AG09319 (cell line): ENCODE measurements around the gene PCCB.
"Not testable (repeated sequence)": the region's sequence is repeated elsewhere in the genome, so short reads cannot be mapped to it uniquely, and the experiment has no call there.

Source experiments
- DNase-seq: peaks from one replicate; pipeline ENCODE4 v3.0.0-alpha.2; 2010; ENCODE audit warnings: low read depth; ENCODE audit errors: extremely low read depth
- TF ChIP-seq, protein P1 (sequence below): IDR thresholded peaks from 2 replicates; pipeline ENCODE4 v1.5.1; 2011; ENCODE audit warnings: low read depth, mild to moderate bottlenecking, inconsistent platforms, low read length, moderate library complexity

PCCB gene

GRCh38 chr3:136250059-136250902, at the start of gene PCCB:
Gene PCCB (plus strand): TSS chr3:136250340. CDS start chr3:136250376, 36 bp downstream.
- TF ChIP-seq, protein P1, sequence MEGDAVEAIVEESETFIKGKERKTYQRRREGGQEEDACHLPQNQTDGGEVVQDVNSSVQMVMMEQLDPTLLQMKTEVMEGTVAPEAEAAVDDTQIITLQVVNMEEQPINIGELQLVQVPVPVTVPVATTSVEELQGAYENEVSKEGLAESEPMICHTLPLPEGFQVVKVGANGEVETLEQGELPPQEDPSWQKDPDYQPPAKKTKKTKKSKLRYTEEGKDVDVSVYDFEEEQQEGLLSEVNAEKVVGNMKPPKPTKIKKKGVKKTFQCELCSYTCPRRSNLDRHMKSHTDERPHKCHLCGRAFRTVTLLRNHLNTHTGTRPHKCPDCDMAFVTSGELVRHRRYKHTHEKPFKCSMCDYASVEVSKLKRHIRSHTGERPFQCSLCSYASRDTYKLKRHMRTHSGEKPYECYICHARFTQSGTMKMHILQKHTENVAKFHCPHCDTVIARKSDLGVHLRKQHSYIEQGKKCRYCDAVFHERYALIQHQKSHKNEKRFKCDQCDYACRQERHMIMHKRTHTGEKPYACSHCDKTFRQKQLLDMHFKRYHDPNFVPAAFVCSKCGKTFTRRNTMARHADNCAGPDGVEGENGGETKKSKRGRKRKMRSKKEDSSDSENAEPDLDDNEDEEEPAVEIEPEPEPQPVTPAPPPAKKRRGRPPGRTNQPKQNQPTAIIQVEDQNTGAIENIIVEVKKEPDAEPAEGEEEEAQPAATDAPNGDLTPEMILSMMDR: peak; percentile 77
- peak; percentile 82 for DNase-seq

GRCh38 chr3:136207489-136208115, 42.5 kb upstream of the PCCB start:
- DNase-seq: no peak
- TF ChIP-seq, protein P1: no peak

DNA sequence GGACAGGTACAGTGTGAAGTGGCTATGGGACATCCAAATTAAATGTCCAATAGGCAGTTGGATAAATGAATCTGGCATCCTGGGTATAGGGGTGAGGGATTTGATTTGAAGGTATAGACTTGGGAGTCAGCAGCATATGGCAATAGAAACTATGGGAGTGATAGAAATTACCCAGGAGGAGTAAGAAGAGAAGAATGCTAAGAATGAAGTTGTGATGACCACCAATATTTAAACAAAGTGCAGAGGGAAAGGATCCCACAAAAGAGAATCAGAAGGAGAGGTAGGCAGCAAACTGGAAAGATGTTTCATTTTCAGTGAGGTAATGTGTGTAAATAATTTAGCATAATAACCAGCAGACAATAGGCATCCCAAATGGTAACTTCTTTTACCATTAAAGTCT, 40.2 kb upstream of the PCCB start:
- TF ChIP-seq, protein P1: no peak
- no peak for DNase-seq

DNA sequence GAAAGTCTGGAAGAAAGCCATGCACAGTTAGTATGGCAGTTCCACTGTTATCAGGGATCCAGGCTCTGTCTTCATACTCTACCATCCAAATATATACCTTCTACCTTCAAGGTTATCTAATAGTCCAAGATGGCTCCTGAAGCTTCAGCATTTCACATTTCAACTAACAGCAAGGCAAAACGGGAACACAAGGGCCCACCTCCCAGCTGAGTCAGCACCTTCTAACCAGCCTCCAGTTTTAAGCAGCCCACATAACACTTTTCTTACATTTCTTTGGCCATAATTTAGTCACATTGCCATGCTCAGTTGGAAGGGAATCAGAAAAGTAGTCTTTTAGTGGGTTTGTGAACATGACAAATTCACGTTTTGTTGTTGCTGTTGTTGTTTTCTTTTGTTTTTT, 38.6 kb upstream of the PCCB start:
- DNase-seq: no peak
- TF ChIP-seq, protein P1: no peak

- DNase-seq: not testable (repeated sequence)
These were observed 27.4 kb upstream of the PCCB start for GRCh38 chr3:136222746-136223145.

GRCh38 chr3:136232413-136232812, 17.7 kb upstream of the PCCB start:
- TF ChIP-seq, protein P1: no peak
- DNase-seq: no peak

GRCh38 chr3:136235545-136235944, 14.6 kb upstream of the PCCB start:
- no peak for DNase-seq
- TF ChIP-seq, protein P1: no peak
